SU-DHL-6 (cell line): ENCODE results near the gene SLC23A1.

Source experiments
- CTCF ChIP-seq: fragments of 200-600 bp; sonication (generic); IDR thresholded peaks from one replicate; pipeline ENCODE4 v1.5.1; 2017; ENCODE audit warnings: antibody characterized with exemption, mild to moderate bottlenecking, low read length, moderate library complexity; ENCODE audit not compliant: insufficient read depth, poor library complexity, severe bottlenecking
- EZH2phosphoT487 ChIP-seq: fragments of 200-600 bp; sonication (generic), shearing (Covaris generic); conservative IDR thresholded peaks from 2 replicates; pipeline ENCODE4 v1.6.1; 2018; ENCODE audit warnings: mild to moderate bottlenecking, antibody characterized with exemption, low read length, moderate library complexity, mixed read lengths

- TF ChIP-seq CTCF (no peak), EZH2phosphoT487 (no peak)
Observed at GRCh38 chr5:139376364-139376763, 6.7 kb downstream of the SLC23A1 start.
